Prostate gland (tissue), 2 donors: ENCODE data around the gene TBX3. TPM values are rescaled to one million over a fixed set of nuclear protein-coding genes. Genes with fewer than 3 reads are reported as not detected.

Experiments used
- DNase-seq: peaks from one replicate; pipeline ENCODE4 v3.0.0-alpha.2; 2019; ENCODE audit warnings: low spot score
- H3K27ac ChIP-seq, 2 donors: fragments of 200-600 bp; sonication (generic); 2 replicates each; pipeline ENCODE4 v1.5.1; 2017 to 2019
- H3K27me3 ChIP-seq: fragments of 200-600 bp; sonication (generic); replicated peaks from 2 replicates; pipeline ENCODE4 v1.5.1; 2019; ENCODE audit not compliant: insufficient read depth
- H3K36me3 ChIP-seq, 2 donors: fragments of 200-600 bp; sonication (generic); 1 replicate in 1 of 2; 2 replicates in 1 of 2; pipeline versions ENCODE4 v1.5.1 to v1.8.1; 2017 to 2019
- H3K4me1 ChIP-seq: fragments of 200-600 bp; sonication (generic); replicated peaks from 2 replicates; pipeline ENCODE4 v1.5.1; 2019
- H3K4me3 ChIP-seq, 2 donors: fragments of 200-600 bp; sonication (generic); 2 replicates each; pipeline ENCODE4 v1.5.1; 2017 to 2019
- H3K9me3 ChIP-seq: fragments of 200-600 bp; sonication (generic); 2 replicates; pipeline ENCODE4 v1.5.1; 2017
- CTCF ChIP-seq, 4 experiments: fragments of 200-600 bp in 2 of 4; fragments of 450-650 bp in 2 of 4; sonication (generic) in 2 of 4; IDR thresholded peaks; 1 replicate in 3 of 4; 2 replicates in 1 of 4; pipeline ENCODE4 v1.5.1; 2016 to 2019; ENCODE audit warnings: antibody characterized with exemption in 4 of 4, mild to moderate bottlenecking in 2 of 4, moderate library complexity in 2 of 4
- POLR2A ChIP-seq: fragments of 450-650 bp; IDR thresholded peaks from one replicate; pipeline ENCODE4 v1.6.1; 2016; ENCODE audit warnings: antibody characterized with exemption, mild to moderate bottlenecking
- POLR2AphosphoS5 ChIP-seq: sonication (generic); formaldehyde crosslinking; IDR thresholded peaks from one replicate; pipeline ENCODE4 v1.6.1; 2017; ENCODE audit warnings: antibody characterized with exemption
- WGBS: methylation state at CpG from one replicate; pipeline ENCODE4 v1.1.5; 2018; 5-methylcytosine and 5-hydroxymethylcytosine counted together
- intact Hi-C: fragments of 100-400 bp; cut with DNase I; formaldehyde crosslinking; loops from one replicate; pipeline ENCODE4 v1.14.2; 2022
- total RNA-seq, 2 donors: library from RNA; depleted of rRNA; stranded (reverse); fragments of >200 nt; gene quantifications; one replicate each; pipeline ENCODE4 v1.1.0, GENCODE V29; 2016

Gene TBX3
- total RNA-seq, 2 donors from 2014 or later: 155 to 259 TPM

GRCh38 chr12:114676142-114676741, 7.7 kb downstream of the TBX3 start:
- 16% methylated on average over 6 of the region's 6 CpGs for WGBS
- Histone ChIP-seq H3K36me3 (peaks cover 12 to 16% of the 10 kb centered on the region in 2 donors), H3K9me3 (no peaks in the 10 kb centered on the region), H3K27ac (peak overlapping the region; percentile 88 to 98), H3K4me1 (peaks cover 6% of the 10 kb centered on the region), H3K27me3 (no peaks in the 10 kb centered on the region), H3K4me3 (peak overlapping the region; percentile 89 to 94)
- TF ChIP-seq POLR2A (no peak), POLR2AphosphoS5 (no peak), CTCF (IDR thresholded peaks at IDR 0.05) (no peak)
- no peak for DNase-seq
- intact Hi-C loops: loop anchor here (2.0 kb wide), 1 partner anchor 269 kb away; the partner anchor contains the start of gene TBX5

GRCh38 chr12:114674251-114675047, 9.5 kb downstream of the TBX3 start:
- no peaks in the 10 kb centered on the region for H3K9me3 ChIP-seq
- peak overlapping the region; percentile 88 to 98 for H3K27ac ChIP-seq
- peaks cover 8 to 16% of the 10 kb centered on the region in 2 donors for H3K36me3 ChIP-seq
- 24% methylated on average over 16 of the region's 70 CpGs for WGBS
- DNase-seq: no peak
- no peaks in the 10 kb centered on the region for H3K27me3 ChIP-seq
- peak overlapping the region; percentile 89 to 94 for H3K4me3 ChIP-seq
- TF ChIP-seq POLR2A (no peak), POLR2AphosphoS5 (peak; percentile 10), CTCF (IDR thresholded peaks at IDR 0.05) (no peak)
- intact Hi-C loops: no loop called here
- H3K4me1 ChIP-seq: peaks cover 6% of the 10 kb centered on the region

GRCh38 chr12:114673901-114674250, 10.1 kb downstream of the TBX3 start:
- Histone ChIP-seq H3K36me3 (peaks cover 8 to 12% of the 10 kb centered on the region in 2 donors), H3K9me3 (no peaks in the 10 kb centered on the region), H3K27ac (peak overlapping the region; percentile 88 to 98), H3K4me1 (peaks cover 6% of the 10 kb centered on the region), H3K27me3 (no peaks in the 10 kb centered on the region), H3K4me3 (peak overlapping the region; percentile 89 to 94)
- 23% methylated on average over 12 of the region's 12 CpGs for WGBS
- no peak for DNase-seq
- TF ChIP-seq POLR2AphosphoS5 (no peak), POLR2A (no peak), CTCF (IDR thresholded peaks at IDR 0.05) (no peak)
- intact Hi-C loops: no loop called here

DNA sequence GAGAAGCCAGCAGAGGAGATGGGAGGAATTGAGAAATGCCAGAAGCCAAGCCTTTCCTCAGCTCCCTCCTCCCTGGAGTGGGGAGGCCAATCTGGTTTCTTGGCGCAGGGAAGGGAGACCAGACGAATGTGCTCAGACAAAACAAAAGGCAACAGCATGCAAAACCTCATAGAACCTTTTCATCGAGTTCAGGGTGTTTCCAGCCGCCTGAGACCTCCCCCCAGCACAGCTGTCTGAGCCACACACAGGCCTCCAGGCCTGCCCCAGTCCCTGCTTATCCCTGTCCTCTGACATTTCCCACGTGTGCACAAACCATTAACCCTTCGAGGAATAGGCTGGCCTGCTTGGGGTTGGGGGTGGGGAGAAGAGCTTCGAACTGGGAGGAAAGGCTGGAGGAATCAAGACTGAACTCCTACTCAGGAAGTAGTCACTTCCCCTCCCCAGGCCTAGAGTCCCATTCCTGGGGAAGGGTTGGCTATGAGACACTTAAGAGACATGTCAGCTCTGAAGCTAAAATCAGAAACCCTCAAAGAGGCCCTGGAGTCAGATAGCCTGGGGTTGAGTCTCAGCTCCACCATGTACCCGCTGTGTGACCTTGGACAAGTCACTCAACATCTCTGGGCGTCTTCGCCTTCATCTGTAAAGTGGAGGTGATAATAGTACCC, 10.7 kb downstream of the TBX3 start:
- Histone ChIP-seq H3K4me1 (peaks cover 6% of the 10 kb centered on the region), H3K27ac (peak overlapping the region; percentile 88 to 98), H3K27me3 (no peaks in the 10 kb centered on the region), H3K9me3 (no peaks in the 10 kb centered on the region), H3K4me3 (peak overlapping the region; percentile 89 to 94), H3K36me3 (peaks cover 8 to 10% of the 10 kb centered on the region in 2 donors)
- 11% methylated on average over 10 of the region's 10 CpGs for WGBS
- intact Hi-C loops: no loop called here
- TF ChIP-seq CTCF (IDR thresholded peaks at IDR 0.05) (no peak), POLR2AphosphoS5 (peak; percentile 74), POLR2A (peak; percentile 33)
- DNase-seq: peak; percentile 63
